NCI-H345 treated with DMSO at 0.1 percent for 48 hours (cell line): Measurements from ENCODE around the gene TSPEAR.
"Not testable (repeated sequence)": the region's sequence is repeated elsewhere in the genome, so short reads cannot be mapped to it uniquely, and the experiment has no call there.

ENCODE experiments used
- DNase-seq: peaks from one replicate; lab custom pipeline; 2025; ENCODE audit not compliant: unreplicated experiment; lab: John Stamatoyannopoulos, UW

The TSPEAR gene

DNA sequence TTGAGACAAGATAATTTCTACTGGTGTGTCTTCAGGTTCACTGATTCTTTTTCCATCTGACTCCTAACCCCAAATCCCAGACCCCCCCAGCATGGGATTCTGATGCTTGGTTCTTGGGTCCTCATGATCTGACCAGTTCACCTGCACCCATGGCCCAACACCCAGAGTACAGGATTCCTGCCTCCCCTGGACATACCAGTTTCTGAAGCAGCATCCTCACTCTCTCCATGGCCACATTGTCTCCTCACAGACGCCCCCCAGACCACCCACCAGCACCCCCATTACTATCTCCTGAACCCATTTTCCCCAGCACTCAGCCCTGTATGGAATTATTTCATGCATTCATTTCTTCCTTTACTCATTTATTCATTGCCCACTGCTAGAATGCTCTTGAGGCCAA, 54.5 kb downstream of the TSPEAR start:
- no peak for DNase-seq

DNA sequence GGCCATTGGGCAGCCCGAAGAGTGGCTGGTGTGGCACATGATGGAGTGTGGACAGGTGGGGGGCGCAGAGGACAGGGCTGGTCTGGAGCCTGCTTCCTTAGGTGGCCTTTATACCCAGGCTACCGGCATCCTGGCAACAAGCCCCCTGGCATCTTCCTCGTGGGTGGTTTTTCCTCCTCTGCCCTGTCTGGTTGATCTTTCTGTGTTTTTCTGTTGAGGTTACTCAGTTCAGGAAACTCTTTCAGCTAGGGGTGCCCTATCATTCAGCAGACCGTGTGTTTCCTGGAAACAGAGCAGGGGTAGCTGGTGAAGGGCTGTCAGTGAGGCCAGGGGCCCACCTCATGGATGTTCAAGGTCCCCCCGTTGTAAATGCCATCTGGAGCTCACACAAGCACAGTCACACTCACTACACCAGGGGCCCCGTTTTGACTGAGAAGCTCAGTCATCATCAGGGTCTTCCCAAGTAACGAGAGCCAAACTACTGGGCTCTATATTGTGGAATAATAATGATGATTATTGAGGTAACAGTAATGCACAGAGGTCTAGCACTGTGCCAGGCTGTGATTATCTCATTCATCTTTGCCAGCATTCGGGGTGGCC, 56.7 kb downstream of the TSPEAR start, which contains the start of gene KRTAP12-4:
TSS of gene KRTAP12-4 (minus strand) at position 84 of the 600 bp plus-strand sequence. CDS start at position 39, 45 bp downstream.
- no peak for DNase-seq

DNA sequence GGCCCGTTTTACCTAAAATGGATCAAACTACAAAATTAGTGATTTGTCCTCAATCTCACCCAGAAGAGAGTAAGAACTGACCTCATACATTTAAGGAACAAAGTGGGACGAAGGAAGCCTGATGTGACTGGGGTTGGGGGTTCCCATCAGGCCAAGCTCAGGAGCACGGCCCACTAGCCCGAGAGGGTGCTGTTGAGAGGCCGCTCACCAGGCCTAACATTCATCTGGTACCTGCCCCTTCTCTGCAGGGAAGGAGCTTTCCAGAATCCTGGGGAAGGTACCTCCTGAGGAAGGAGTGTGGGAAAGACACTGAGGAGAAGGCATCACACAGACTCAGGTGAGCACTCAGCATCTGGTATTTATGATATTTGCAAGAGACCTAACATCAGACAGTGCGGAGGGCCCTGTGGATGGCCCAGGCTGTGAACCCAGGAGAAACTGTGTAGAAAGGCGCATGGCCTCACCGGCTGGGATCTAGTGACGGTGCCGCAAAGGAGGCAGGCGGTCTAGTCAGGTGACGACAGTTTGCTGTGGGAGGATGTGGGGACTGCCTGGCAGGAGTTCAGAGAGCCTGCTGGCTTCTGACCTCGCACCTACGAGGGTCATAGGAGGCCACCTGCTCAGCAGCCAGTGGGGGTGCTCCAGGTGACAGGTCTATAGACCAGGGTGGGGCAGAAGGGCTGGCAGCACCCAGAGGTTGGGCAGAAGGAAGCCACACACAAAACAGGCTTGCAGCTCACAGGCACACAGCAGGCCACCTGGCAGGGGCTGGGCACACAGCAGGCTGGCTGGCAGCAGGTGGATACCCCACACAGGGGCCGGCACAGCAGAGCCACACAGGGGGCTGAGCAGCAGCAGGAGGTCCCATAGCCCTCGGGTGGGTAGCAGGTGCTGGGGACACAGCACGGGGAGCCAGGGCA, 57.5 kb downstream of the TSPEAR start:
- peak; percentile 87 for DNase-seq

DNA sequence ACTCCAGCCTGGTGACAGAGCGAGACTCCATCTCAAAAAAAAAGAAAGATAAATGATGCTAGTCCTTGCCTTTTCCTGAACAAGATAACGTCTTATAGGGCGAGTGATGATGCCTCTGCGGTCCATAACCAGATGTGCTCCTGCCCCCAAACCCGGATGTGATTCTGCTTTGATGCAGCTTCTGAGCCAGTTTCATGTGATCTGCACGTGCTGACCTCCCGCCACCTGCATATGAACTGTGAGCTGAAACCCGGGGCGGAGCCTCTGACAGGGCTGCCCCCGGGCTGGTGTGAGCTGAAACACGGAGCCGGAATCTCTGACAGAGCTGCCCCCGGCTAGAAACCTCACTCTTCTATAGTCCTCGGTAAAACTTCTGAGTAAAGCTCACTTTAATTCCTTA, 58.2 kb downstream of the TSPEAR start:
- DNase-seq: no peak

DNA sequence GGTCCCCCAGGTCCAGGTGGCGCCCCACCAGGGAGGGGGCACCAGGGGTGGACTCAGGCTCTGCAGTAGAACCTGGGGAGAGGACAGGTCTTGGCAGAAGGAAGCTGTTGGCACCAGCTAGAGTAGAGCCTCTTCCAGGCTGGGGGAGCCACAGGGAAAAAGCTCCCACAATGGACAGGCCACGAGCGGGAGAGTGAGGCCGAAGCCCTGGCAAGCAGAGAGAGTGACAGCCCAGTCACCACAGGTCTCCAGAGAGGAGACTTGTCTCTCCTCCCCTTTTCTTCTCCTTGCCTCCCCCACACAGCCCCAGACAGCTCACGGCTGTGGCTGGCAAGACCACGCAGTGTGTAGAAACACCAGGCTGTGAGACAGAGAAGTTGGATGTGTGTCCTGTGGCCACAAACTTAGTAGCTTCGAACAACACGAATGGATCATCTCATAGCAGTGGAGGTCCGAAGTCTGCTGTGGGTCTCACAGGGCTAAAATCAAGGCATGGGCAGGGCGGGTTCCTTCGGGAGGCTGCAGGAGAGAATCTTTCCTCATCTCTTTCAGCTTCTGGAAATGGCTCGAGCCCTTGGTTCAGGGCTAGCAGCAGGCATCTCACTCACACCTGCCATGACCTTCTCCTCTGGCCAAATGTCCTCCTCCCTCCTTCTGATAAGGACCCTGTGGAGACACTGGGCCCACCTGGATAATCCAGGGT, 60.2 kb downstream of the TSPEAR start:
- DNase-seq: no peak

DNA sequence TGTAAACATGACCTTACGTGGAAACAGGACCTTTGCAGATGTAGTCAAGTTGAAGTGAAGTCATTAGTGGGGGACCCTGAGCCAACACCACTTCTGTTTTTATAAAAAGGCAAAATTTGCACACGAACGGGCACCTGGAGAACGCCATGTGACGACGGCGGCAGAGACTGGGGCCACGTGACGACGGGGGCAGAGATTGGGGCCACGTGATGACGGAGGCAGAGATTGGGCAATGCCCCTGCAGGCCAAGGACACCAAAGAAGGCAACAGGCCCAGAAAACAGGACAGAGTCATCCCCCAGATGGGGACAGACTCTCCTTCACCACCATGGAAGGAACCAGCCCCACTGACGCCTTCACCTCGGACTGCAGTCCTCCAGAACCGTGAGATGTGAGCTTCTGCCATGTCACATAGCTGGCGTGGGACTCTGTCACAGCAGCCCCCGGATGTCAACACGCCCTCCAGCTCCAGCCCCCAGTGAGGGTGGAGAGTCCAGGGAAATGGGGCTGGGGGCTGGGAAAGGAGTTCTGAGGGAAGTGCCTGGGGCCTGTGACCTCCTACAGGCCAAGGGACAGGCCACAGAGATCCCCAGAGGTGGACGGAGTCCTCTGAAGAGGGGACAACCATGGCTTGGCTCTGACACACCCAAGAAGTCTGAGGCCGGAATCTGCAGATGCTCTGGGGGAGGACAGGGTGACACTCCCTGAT, 61.0 kb downstream of the TSPEAR start:
- DNase-seq: no peak

DNA sequence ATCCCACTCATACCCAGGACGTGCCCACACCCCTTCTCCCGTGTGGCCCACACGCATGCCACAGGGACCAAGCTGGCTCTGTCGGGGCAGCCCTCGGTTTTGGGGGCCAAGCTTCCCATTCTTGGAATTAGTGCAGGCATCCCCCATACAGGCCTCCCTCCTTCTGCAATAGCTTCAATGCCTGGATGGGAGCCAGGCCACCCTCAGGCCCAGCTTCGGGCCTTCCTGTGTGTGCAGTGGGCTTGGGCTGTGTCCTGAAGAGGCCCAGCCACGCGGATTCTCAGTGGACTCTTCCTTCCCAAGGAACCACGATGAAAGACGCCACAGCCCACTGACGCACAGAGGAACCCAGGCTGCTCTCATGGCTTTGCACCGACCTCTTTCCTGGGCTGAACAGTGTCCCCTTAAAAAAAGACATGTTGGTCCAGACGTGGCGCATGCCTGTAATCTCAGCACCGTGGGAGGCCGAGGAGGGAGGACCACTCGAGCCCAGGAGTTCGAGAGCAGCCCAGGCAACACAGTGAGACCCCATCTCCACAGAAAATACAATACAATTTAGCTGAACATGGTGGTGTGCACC, 61.8 kb downstream of the TSPEAR start:
- DNase-seq: no peak

DNA sequence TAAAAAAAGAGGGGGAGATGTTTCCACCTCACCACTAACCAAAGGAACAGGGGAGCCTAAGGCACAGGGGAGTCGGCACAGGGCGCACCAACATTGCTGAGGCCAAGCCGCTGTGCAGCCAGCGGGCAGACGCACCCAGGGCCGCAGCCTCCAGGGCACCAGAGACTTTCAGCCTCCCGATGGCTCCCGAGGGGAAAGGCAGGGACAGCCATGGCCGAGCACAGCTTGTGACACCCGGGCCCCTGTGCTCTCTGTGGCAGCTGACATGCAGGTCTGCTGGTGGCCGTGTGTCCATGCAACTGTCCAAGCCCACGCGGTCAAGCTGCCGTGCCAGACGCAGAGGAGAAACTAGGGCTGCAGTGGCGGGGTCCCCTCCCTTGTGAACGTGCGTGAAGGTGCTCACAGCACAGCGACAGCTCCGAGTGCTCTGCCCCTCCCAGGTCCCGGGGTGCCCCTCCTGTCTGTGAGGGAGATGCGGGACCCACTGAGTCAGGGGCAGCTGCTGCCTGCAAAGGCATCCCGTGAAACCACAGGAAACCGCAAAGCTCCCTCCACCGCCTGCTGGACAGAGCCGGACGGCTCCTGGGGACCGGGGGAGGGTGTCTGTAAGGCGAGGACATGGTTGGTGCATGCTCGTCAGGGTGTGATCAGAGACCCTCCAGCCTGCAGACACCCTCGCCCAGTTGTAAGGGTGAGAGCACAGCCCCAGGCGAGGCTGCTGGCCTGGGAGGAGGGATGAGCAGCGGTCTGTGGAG, 62.6 kb downstream of the TSPEAR start:
- no peak for DNase-seq

DNA sequence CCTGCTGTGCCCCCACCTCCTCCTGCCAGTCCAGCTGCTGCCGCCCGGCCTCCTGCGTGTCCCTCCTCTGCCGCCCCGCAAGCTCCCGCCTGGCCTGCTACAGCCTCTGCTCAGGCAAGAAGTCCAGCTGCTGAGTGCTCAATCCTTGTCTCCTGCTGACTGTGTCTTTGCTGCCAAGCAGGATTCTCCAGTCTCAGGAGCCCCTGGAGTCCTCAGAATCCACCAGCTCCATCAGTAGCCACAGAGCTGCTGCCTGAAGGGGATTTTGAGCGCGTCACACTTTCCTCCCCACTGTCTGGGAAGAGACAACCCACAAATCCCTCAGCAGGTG, 64.2 kb downstream of the TSPEAR start:
- peak; percentile 76 for DNase-seq

DNA sequence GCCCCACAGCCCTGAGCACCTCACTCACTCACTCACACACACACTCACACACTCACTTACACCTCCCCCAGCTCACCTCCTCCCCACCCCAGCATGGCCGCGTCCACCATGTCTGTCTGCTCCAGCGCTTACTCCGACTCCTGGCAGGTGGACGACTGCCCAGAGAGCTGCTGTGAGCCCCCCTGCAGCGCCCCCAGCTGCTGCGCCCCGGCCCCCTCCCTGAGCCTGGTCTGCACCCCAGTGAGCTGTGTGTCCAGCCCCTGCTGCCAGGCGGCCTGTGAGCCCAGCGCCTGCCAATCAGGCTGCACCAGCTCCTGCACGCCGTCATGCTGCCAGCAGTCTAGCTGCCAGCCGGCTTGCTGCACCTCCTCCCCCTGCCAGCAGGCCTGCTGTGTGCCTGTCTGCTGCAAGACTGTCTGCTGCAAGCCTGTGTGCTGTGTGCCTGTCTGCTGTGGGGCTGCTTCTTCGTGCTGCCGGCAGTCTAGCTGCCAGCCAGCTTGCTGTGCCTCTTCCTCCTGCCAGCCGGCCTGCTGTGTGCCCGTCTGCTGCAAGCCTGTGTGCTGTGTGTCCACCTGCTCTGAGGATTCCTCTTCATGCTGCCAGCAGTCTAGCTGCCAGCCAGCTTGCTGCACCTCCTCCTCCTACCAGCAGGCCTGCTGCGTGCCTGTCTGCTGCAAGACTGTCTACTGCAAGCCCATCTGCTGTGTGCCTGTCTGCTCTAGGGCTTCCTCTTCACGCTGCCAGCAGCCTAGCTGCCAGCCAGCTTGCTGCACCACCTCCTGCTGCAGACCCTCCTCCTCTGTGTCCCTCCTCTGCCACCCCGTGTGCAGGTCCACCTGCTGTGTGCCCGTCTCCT, 64.8 kb downstream of the TSPEAR start, which contains the start of gene KRTAP10-11:
TSS of gene KRTAP10-11 (plus strand) at position 49 of the 856 bp plus-strand sequence. CDS start at position 94, 45 bp downstream.
- not testable (repeated sequence) for DNase-seq

DNA sequence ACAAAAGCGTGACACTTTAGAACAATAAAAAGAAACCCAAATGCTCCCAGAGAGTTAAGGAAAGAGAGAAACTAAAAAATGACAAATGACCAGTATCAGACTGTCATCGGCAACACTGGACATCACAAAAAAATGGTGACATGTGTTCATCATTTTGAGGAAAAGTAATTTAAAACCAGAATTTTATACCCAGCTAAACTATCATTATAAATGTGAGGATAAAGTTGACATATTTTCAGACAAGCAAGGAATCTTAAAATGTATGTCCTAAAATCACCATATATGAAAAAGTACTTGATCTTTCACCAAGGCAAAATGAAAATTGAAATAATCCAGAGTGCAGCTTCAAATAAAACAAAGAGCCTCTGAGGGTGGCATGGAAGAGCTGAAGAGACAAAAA, 66.5 kb downstream of the TSPEAR start:
- DNase-seq: no peak

DNA sequence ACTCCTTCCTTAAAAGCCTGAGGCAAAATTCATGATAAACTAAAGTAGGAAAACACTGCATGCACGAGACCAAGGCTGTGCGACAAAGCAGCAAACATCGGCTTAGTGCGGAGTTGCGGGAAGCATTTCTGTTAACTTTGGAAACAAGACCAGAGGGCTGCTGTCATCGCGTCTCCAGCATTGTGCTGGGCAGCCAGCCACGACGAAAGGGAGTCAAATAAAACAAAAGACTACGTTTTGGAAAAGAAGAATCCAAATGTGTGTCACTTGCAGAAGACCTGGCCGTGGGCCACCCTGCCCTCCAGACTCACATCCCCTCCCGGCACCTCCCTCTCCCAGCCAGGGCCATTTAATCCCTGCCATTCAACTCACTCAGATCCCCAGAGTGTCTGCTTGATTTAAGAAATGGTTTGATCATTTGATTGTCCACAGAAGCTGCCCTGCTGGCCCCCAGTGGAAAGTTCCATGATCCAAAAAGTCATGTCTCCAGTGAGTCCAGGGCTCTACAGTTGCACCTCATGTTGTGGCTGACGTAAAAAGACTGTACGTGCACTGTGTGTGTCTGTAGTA, 67.5 kb downstream of the TSPEAR start:
- no peak for DNase-seq

DNA sequence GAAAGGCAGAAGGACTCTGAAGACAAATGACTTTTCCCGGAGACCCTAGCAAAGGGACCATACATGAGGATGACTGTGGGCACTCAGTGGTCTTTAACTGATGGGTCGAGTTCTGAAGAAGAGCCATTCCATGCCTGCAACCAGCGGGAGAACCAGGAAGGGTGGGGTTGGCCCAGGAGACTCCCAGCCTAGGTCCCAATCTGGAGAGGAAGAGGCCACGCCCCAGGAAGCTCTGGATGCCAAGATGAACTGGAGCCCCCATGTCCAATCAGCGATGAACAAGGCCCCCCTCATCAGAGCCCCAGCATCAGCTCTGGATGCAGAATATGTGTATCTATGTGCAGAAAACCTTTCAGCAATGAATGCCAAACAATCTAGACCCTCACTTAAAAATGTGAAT, 70.6 kb downstream of the TSPEAR start:
- DNase-seq: no peak

DNA sequence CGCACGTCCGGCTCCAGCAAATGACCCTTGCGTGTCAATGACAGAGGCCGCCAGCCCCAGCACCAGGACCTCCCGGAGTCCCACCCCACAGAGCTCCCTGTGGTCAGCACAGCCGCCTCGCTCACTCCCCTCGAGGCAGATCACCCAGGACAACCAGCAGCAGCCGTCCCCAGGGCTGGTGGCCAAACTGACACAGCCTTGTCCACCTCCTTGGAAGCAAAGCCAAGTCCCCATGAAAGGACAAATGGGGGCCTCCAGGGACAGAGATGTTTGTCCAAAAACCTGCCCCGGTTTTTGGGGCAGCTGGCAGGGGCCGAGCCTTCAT, 72.1 kb downstream of the TSPEAR start:
- DNase-seq: no peak

DNA sequence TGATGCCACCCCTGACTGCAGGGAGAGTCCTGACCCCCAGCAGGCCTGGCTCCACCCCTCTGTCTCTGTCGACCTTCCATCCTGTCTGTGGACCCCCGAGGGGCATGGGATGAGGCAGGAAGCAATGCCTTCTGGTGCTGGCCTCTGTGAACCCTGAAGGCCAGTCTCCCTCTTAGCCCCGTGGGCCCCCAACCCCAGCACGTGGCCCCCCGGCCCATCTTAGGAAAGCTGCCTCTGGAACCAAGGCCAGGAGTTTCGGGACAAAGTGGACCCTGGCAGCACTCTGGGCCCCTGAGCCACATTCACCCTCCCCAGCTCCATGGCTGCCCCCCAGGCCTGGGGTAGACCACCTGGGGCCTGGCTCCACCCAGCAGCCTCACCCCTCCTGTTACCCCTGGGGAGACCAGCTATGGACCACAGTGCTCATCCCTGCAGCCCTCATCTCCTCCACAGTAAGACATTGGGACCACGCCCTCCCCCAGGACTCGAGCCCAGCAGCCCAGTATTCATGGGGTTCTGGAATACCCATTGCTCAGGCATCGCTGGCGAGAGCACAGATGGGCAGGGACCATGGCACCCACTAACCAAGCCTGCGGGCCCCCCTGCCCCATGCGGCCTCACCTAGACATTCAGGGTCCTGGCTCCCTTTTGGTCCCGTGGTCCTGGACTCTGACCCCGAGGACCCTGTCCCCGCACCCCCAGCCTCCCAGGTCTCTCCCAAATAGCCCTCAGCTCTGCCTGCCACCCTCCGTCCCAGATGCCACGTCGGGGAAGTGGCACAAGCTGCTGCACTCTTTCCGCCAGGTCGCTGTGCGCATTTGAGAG, 72.7 kb downstream of the TSPEAR start:
- not testable (repeated sequence) for DNase-seq

DNA sequence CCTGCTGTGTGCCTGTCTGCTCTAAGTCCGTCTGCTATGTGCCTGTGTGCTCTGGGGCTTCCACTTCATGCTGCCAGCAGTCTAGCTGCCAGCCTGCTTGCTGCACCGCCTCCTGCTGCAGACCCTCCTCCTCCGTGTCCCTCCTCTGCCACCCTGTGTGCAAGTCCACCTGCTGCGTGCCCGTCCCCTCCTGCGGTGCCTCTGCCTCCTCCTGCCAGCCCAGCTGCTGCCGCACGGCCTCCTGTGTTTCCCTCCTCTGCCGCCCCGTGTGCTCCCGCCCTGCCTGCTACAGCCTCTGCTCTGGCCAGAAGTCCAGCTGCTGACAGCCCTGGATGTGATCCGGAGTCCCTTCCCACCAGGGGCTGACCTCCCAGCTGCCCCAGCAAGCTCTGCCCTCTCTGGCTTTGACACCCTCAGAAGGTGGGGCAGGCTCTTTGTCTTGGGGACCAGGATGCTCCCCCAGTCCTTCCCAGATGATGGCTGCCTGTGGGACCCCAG, 73.5 kb downstream of the TSPEAR start:
- DNase-seq: not testable (repeated sequence)

DNA sequence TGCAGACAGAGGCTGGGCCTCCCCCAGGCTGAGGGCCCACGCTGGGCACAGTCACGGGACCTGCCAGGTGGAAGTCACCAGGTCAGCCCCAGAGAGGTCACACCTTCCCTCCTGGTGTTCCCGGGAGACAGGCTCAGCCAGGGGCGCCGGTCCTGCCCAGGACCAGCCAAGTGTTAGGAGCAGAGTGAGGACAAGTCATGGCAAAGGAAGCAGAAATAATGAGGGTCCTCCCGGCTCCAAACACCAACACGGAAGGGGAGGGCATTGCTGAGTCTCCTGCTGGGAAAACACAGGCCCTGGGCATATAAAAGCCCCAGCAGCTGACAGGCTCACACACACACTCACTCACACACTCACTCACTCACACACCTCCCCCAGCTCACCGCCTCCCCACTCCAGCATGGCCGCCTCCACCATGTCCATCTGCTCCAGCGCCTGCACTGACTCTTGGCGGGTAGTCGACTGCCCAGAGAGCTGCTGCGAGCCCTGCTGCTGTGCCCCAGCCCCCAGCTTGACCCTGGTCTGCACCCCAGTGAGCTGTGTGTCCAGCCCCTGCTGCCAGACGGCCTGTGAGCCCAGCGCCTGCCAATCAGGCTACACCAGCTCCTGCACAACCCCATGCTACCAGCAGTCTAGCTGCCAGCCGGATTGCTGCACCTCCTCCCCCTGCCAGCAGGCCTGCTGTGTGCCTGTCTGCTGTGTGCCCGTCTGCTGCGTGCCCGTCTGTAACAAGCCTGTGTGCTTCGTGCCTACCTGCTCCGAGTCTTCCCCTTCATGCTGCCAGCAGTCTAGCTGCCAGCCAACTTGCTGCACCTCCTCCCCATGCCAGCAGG, 74.1 kb downstream of the TSPEAR start, which contains the start of gene KRTAP10-10:
TSS of gene KRTAP10-10 (plus strand) at position 339 of the 833 bp plus-strand sequence. CDS start at position 401, 62 bp downstream.
- DNase-seq: no peak
